H1 (cell line): ENCODE results near the gene BLOC1S1. TPM values are rescaled to one million over a fixed set of nuclear protein-coding genes. Genes with fewer than 3 reads are reported as not detected.
A peak's percentile ranks its signal among the peaks of the same experiment; 100 is the strongest.

Source experiments
- CTCF ChIA-PET: fragments of 300-600 bp; sonication (Branson Sonifier 250); formaldehyde crosslinking; loops from one replicate; lab custom pipeline; 2021; ENCODE audit not compliant: partially characterized antibody; lab: Charles Lee
- POLR2A ChIA-PET: fragments of 300-600 bp; sonication (Branson Sonifier 250); formaldehyde crosslinking; loops from one replicate; lab custom pipeline; 2021; ENCODE audit warnings: inconsistent platforms; ENCODE audit not compliant: partially characterized antibody; lab: Charles Lee
- DNase-seq, 2 experiments: peaks; one replicate each; pipeline versions ENCODE4 v3.0.0 to v3.0.0-alpha.2; 2010 to 2022; ENCODE audit warnings: low spot score in 2 of 2, low read depth in 1 of 2, mixed read lengths in 1 of 2
- FAIRE-seq: peaks from 2 replicates; lab custom pipeline; 2011; peaks lifted over from hg19 to GRCh38; lab: Jason Lieb, UNC
- H2AFZ ChIP-seq: 2 replicates; pipeline ENCODE4 v1.8.1; 2012; ENCODE audit warnings: low read length, inconsistent platforms
- H2AK5ac ChIP-seq: 2 replicates; pipeline ENCODE4 v1.6.1; 2013; ENCODE audit warnings: low read depth, low read length
- H2BK120ac ChIP-seq: replicated peaks from 2 replicates; pipeline ENCODE3; 2013; ENCODE audit warnings: low read depth, low read length, inconsistent platforms
- H2BK12ac ChIP-seq: 2 replicates; pipeline ENCODE4 v1.6.1; 2013; ENCODE audit warnings: low read depth, low read length
- H2BK15ac ChIP-seq: 2 replicates; pipeline ENCODE4 v1.6.1; 2013; ENCODE audit warnings: low read length
- H2BK20ac ChIP-seq: 2 replicates; pipeline ENCODE4 v1.6.1; 2013; ENCODE audit warnings: low read length
- H2BK5ac ChIP-seq: 2 replicates; pipeline ENCODE4 v1.6.1; 2013; ENCODE audit warnings: low read depth, low read length
- H3K14ac ChIP-seq: 2 replicates; pipeline ENCODE4 v1.6.1; 2013; ENCODE audit warnings: inconsistent platforms; ENCODE audit not compliant: insufficient read length
- H3K18ac ChIP-seq: 2 replicates; pipeline ENCODE4 v1.6.1; 2013; ENCODE audit warnings: low read length; ENCODE audit errors: extremely low read depth
- H3K23ac ChIP-seq: 2 replicates; pipeline ENCODE4 v1.6.1; 2013; ENCODE audit warnings: inconsistent platforms; ENCODE audit not compliant: insufficient read length
- H3K23me2 ChIP-seq: 2 replicates; pipeline ENCODE4 v1.6.1; 2013; ENCODE audit warnings: low read depth, low read length
- H3K27ac ChIP-seq: 2 replicates; pipeline ENCODE4 v1.6.1; 2011; ENCODE audit warnings: low read depth, low read length, inconsistent platforms
- H3K27me3 ChIP-seq, 4 experiments: replicated peaks in 1 of 4; 1 replicate in 1 of 4; 2 replicates in 3 of 4; pipeline versions ENCODE4 v1.6.1 to v1.8.1; 2011 to 2013; ENCODE audit warnings: low read length in 3 of 4, mild to moderate bottlenecking in 3 of 4, inconsistent platforms in 2 of 4, mixed read lengths in 2 of 4, moderate library complexity in 1 of 4; ENCODE audit not compliant: control insufficient read depth in 3 of 4, insufficient read depth in 3 of 4; ENCODE audit errors: extremely low read depth in 1 of 4
- H3K36me3 ChIP-seq, 4 experiments: 2 replicates each; pipeline versions ENCODE4 v1.6.1 to v1.8.1; 2011 to 2013; ENCODE audit warnings: mild to moderate bottlenecking in 4 of 4, low read length in 3 of 4, moderate library complexity in 2 of 4, control low read depth in 1 of 4, inconsistent platforms in 1 of 4; ENCODE audit not compliant: insufficient read depth in 4 of 4, control insufficient read depth in 2 of 4
- H3K4ac ChIP-seq: replicated peaks from 2 replicates; pipeline ENCODE3; 2013; ENCODE audit warnings: low read length, low read depth, mixed read lengths, inconsistent platforms; ENCODE audit not compliant: insufficient read length
- H3K4me1 ChIP-seq, 4 experiments: replicated peaks in 1 of 4; 1 replicate in 1 of 4; 2 replicates in 3 of 4; pipeline versions ENCODE4 v1.6.1 to v1.8.1; 2011 to 2013; ENCODE audit warnings: low read length in 3 of 4, inconsistent platforms in 2 of 4, mixed read lengths in 1 of 4; ENCODE audit not compliant: insufficient read depth in 4 of 4, control insufficient read depth in 3 of 4
- H3K4me2 ChIP-seq, 2 experiments: 2 replicates each; pipeline versions ENCODE4 v1.6.1 to v1.8.1; 2011 to 2013; ENCODE audit warnings: low read depth in 2 of 2, low read length in 2 of 2, control low read depth in 1 of 2, inconsistent platforms in 1 of 2, mild to moderate bottlenecking in 1 of 2; ENCODE audit not compliant: insufficient read depth in 1 of 2
- H3K4me3 ChIP-seq, 4 experiments: fragments of 200-600, 300-600 bp in 1 of 4; sonication (generic), shearing (Covaris generic), sonication (Bioruptor Twin) in 1 of 4; 2 replicates each; pipeline versions ENCODE4 v1.5.1 to v1.8.1; 2011 to 2016; ENCODE audit warnings: low read length in 4 of 4, low read depth in 3 of 4, control low read depth in 2 of 4, inconsistent platforms in 2 of 4, mild to moderate bottlenecking in 2 of 4, mixed read lengths in 1 of 4, moderate library complexity in 1 of 4; ENCODE audit not compliant: insufficient read depth in 2 of 4; ENCODE audit errors: extremely low read depth in 1 of 4
- H3K56ac ChIP-seq: replicated peaks from 2 replicates; pipeline ENCODE3; 2013; ENCODE audit warnings: low read depth, mild to moderate bottlenecking, mixed read lengths, low read length, inconsistent platforms; ENCODE audit not compliant: insufficient read length
- H3K79me1 ChIP-seq: 2 replicates; pipeline ENCODE4 v1.6.1; 2013; ENCODE audit warnings: low read depth, low read length, control low read depth
- H3K79me2 ChIP-seq, 2 experiments: 2 replicates each; pipeline versions ENCODE4 v1.6.1 to v1.8.1; 2012 to 2013; ENCODE audit warnings: low read length in 2 of 2, mild to moderate bottlenecking in 2 of 2, inconsistent platforms in 1 of 2; ENCODE audit not compliant: insufficient read depth in 2 of 2, control insufficient read depth in 1 of 2
- H3K9ac ChIP-seq, 4 experiments: replicated peaks in 1 of 4; 1 replicate in 1 of 4; 2 replicates in 3 of 4; pipeline versions ENCODE4 v1.6.1 to v1.8.1; 2011 to 2013; ENCODE audit warnings: low read depth in 3 of 4, low read length in 3 of 4, control low read depth in 2 of 4, mild to moderate bottlenecking in 2 of 4, moderate library complexity in 2 of 4, inconsistent platforms in 1 of 4; ENCODE audit errors: extremely low read depth in 1 of 4
- H3K9me3 ChIP-seq, 2 experiments: 2 replicates each; pipeline versions ENCODE4 v1.6.1 to v1.8.1; 2012 to 2013; ENCODE audit warnings: mild to moderate bottlenecking in 2 of 2, moderate library complexity in 2 of 2, control low read depth in 1 of 2, inconsistent platforms in 1 of 2, low read depth in 1 of 2, low read length in 1 of 2, mixed read lengths in 1 of 2; ENCODE audit not compliant: insufficient read depth in 2 of 2
- H4K20me1 ChIP-seq, 2 experiments: replicated peaks in 1 of 2; 2 replicates each; pipeline versions ENCODE3 to v1.8.1; 2011 to 2013; ENCODE audit warnings: inconsistent platforms in 2 of 2, low read length in 2 of 2, mild to moderate bottlenecking in 1 of 2; ENCODE audit not compliant: insufficient read depth in 2 of 2, control insufficient read depth in 1 of 2
- H4K5ac ChIP-seq: 2 replicates; pipeline ENCODE4 v1.6.1; 2013; ENCODE audit warnings: low read length, low read depth, mixed read lengths, inconsistent platforms; ENCODE audit not compliant: insufficient read length
- H4K8ac ChIP-seq: 2 replicates; pipeline ENCODE4 v1.8.0; 2013; ENCODE audit warnings: mild to moderate bottlenecking, moderate library complexity, low read length, inconsistent platforms; ENCODE audit not compliant: insufficient read depth; ENCODE audit errors: extremely low read depth
- H4K91ac ChIP-seq: replicated peaks from 2 replicates; pipeline ENCODE3; 2013; ENCODE audit warnings: low read length, mixed read lengths, inconsistent platforms; ENCODE audit not compliant: insufficient read length
- BRCA1 ChIP-seq: IDR thresholded peaks from 2 replicates; pipeline ENCODE4 v1.6.1; 2012; ENCODE audit warnings: low read depth, low read length, improper control_type of control experiment
- CBX8 ChIP-seq: fragments of 300-800, 300-1000 bp; sonication (generic); IDR thresholded peaks from 2 replicates; pipeline ENCODE4 v1.7.1; 2016; ENCODE audit warnings: low read depth, low read length, borderline replicate concordance
- EGR1 ChIP-seq: IDR thresholded peaks from 2 replicates; pipeline ENCODE4 v1.6.1; 2011; ENCODE audit warnings: low read depth, low read length, borderline replicate concordance
- EZH2 ChIP-seq: fragments of 200-600 bp; sonication (generic); IDR thresholded peaks from 2 replicates; pipeline ENCODE4 v1.7.1; 2012; ENCODE audit warnings: low read depth, mild to moderate bottlenecking, moderate library complexity, low read length, inconsistent platforms; ENCODE audit not compliant: severe bottlenecking
- HDAC2 ChIP-seq, 2 experiments: fragments of 300-600 bp in 1 of 2; sonication (generic) in 1 of 2; IDR thresholded peaks; 2 replicates each; pipeline ENCODE4 v1.6.1; 2011 to 2012; ENCODE audit warnings: low read depth in 2 of 2, low read length in 2 of 2, mild to moderate bottlenecking in 2 of 2, moderate library complexity in 2 of 2, borderline replicate concordance in 1 of 2, inconsistent platforms in 1 of 2
- POLR2A ChIP-seq, 2 experiments: IDR thresholded peaks; 1 replicate in 1 of 2; 2 replicates in 1 of 2; pipeline ENCODE4 v1.6.1; 2011; ENCODE audit warnings: low read depth in 2 of 2, low read length in 2 of 2, mild to moderate bottlenecking in 2 of 2; ENCODE audit errors: control extremely low read depth in 1 of 2
- RNF2 ChIP-seq: fragments of 200-900, 300-1000 bp; sonication (generic); IDR thresholded peaks from 2 replicates; pipeline ENCODE4 v1.7.1; 2016; ENCODE audit warnings: borderline replicate concordance, low read depth, mild to moderate bottlenecking, antibody characterized with exemption, low read length; ENCODE audit not compliant: poor library complexity, severe bottlenecking; ENCODE audit errors: missing control alignments
- SP1 ChIP-seq: IDR thresholded peaks from 2 replicates; pipeline ENCODE4 v1.6.1; 2011; ENCODE audit warnings: low read depth, low read length
- SP4 ChIP-seq: IDR thresholded peaks from 2 replicates; pipeline ENCODE4 v1.6.1; 2012; ENCODE audit warnings: low read length, inconsistent platforms
- WGBS, 2 experiments: shearing (Covaris generic) in 1 of 2; methylation state at CpG; one replicate each; pipeline versions ENCODE4 v1.1.6 to v1.1.7; 2013 to 2015; ENCODE audit warnings: low lambda C conversion rate in 2 of 2, mixed read lengths in 2 of 2, inconsistent platforms in 1 of 2, low coverage in 1 of 2, missing lambda C conversion rate in 1 of 2; ENCODE audit not compliant: insufficient replicate concordance in 2 of 2, insufficient coverage in 1 of 2, insufficient read length in 1 of 2; ENCODE audit errors: extremely low coverage in 1 of 2, missing lambda C conversion rate in 1 of 2; 5-methylcytosine and 5-hydroxymethylcytosine counted together
- polyA plus RNA-seq, 7 experiments: library from polyadenylated mRNA; depleted of rRNA in 3 of 7; stranded (reverse) in 5 of 7; unstranded in 2 of 7; fragments of >200 nt in 5 of 7; fragments of 200-250 nt in 2 of 7; gene quantifications; 1 replicate in 5 of 7; 2 replicates in 1 of 7; 4 replicates in 1 of 7; pipeline versions ENCODE4 v1.2.1 to v1.2.3, GENCODE V29; 2011 to 2013; ENCODE audit warnings: missing spikeins in 2 of 7, mixed read lengths in 2 of 7
- total RNA-seq: library from RNA; stranded (reverse); fragmentation: NEBNext Ultra II Directional; extraction: Animal tissue kit (Norgen Biotek cat#: 25700); gene quantifications from 2 replicates; pipeline ENCODE4 v1.2.1, GENCODE V29; 2021

The BLOC1S1 gene
- total and polyA plus RNA-seq, 2 of the 8 experiments (the other 6 are each of a cell fraction or from before 2014, with no cell fraction given) = 91.1 to 185 TPM

- Histone ChIP-seq H4K5ac (no peak overlapping the region), H3K23ac (no peak overlapping the region), H2BK20ac (0 out of 2 replicates have a peak overlapping the region, but pooled peaks have one; percentile 21), H2BK12ac (peak overlapping the region; percentile 39; the same call in 1 of the 2 replicates), H3K27ac (no peak overlapping the region), H3K18ac (no peak overlapping the region; the same call in 1 of the 2 replicates), H3K79me1 (no peaks in the 10 kb centered on the region), H3K23me2 (peaks cover 3% of the 10 kb centered on the region), H2AFZ (no peak overlapping the region), H3K36me3 (no peaks in the 10 kb centered on the region), H2AK5ac (no peak overlapping the region), H4K8ac (no peak overlapping the region), H2BK15ac (0 out of 2 replicates have a peak overlapping the region, but pooled peaks have one; percentile 29), H3K27me3 (no peaks in the 10 kb centered on the region), H3K79me2 (no peaks in the 10 kb centered on the region), H2BK120ac (no peak overlapping the region), H3K56ac (no peak overlapping the region), H3K9me3 (no peaks in the 10 kb centered on the region), H3K4ac (peak overlapping the region; percentile 87), H2BK5ac (no peak overlapping the region), H4K91ac (no peak overlapping the region), H3K4me3 (no peak overlapping the region), H4K20me1 (no peaks in the 10 kb centered on the region), H3K4me2 (no peak overlapping the region), H3K9ac (no peak overlapping the region), H3K4me1 (peaks cover 0 to 16% (median 8%) of the 10 kb centered on the region in 4 experiments; a peak in 5 of 7 replicates), H3K14ac (no peak overlapping the region)
- DNase-seq (no peak), FAIRE-seq (no peak)
- TF ChIP-seq SP1 (no peak), RNF2 (no peak), EZH2 (no peak), HDAC2 (IDR thresholded peaks at IDR 0.05; ENCODE audit: borderline replicate concordance in 1 of 2, low read depth in 2 of 2, low read length in 2 of 2) (no peak), EGR1 (no peak), SP4 (no peak), CBX8 (no peak), BRCA1 (no peak), POLR2A (IDR thresholded peaks at IDR 0.05; ENCODE audit: control extremely low read depth in 1 of 2, low read depth in 2 of 2, low read length in 2 of 2) (no peak)
- POLR2A ChIA-PET = interaction anchor here (34.1 kb wide), 1 partner anchor 30 kb away, joined by 809 read pairs; no protein-coding TSS in a partner anchor
- CTCF ChIA-PET = interaction anchor here (0.9 to 11.1 kb wide), 20 partner anchors 8 to 190 kb away, joined by 3 to 229 read pairs (median 17); partner anchors contain the start of genes BLOC1S1, ITGA7, ORMDL2 and PYM1
- WGBS, 2 experiments = 95% methylated on average over 2 of the region's 3 CpGs; no CpG with 5 or more reads in 1 of the 2 experiments
These were observed 20.2 kb downstream of the BLOC1S1 start for GRCh38 chr12:55736076-55736475.
